NCI-H1105 (cell line): ENCODE results near the gene SHISA5.

Experiments
- DNase-seq: peaks from one replicate; lab custom pipeline; 2025; lab: John Stamatoyannopoulos, UW

The SHISA5 gene

DNA sequence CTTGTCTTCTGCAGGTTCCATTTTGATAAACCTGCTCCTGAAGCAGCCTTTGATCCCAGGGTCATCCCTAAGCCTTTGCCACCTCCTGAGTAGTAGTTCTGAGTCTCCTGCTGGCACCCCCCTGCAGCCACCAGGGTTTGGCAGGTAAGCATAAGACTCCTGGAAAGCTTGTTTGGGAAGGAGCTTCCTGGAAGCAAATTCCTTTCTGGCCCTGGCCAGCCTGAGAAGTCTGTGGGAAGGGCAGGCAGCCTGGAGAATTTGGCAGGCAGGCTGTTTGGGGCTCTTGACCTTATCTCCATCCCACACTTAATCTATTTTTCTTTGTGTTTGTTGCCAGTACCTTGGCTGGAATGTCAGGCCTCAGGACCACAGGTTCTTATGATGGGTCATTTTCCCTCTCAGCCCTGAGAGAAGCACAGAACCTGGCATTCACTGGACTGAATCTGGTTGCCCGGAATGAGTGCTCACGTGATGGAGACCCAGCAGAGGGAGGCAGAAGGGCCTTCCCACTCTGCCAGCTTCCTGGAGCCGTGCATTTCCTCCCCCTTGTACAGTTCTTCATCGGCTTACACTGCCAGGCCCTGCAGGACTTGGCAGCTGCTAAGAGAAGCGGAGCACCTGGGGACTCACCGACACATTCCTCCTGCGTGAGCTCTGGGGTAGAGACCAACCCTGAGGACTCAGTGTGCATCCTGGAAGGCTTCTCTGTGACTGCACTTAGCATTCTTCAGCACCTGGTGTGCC lies 44.0 kb downstream of the SHISA5 start:
- DNase-seq, result no peak

DNA sequence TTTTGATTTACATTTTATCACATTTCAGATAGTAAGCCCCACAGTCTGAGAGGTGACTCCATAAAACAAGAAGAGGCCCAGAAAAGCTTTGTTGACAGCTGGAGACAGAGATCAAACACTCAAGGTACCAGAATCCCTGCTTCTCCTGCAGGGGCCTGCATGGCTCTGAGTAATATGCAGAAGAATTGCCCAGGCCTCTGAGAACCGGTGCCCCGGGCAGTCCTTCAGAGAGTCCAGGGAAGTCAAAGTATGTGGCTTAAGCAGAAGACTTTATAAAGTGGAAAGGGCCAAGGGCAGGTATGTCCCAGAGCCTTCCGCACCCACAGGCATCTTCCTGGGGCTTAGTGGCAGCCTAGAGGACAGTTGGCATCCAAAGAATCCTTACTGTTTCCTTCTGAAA lies 44.6 kb downstream of the SHISA5 start:
- no peak for DNase-seq

DNA sequence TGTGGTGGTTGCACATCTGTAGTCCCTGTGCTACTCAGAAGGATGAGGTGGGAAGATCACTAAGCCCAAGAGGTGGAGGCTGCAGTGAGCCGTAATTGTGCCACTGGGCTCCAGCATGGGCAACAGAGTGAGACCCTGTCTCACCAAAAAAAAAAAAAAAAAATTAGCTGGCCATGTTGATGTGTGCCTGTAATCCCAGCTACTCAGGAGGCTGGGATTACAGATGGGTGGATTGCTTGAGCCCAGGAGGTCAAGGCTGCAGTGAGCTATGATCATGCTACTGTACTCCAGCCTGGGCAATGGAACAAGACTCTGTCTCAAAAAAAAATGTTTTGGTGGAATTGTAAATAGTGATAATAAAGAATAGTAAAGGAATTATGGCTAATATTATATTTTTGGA lies 47.5 kb downstream of the SHISA5 start:
- no peak for DNase-seq

DNA sequence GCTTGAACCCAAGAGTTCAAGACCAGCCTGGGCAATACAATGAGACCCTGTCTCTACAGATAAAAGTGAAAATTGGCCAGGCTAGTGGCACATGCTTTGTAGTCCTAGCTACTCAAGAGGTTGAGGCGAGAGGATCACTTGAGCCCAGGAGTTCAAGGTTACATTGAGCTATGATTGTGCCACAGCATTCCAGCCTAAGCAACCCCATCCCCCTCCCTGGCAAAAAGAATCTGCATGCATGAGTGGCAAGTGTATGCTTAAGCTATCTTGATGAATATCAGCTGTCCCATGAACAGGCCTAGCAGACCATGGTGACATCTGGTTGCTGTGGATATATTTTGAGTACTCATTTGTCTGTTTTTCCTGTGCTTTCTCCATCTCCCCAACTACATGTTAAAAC lies 52.7 kb downstream of the SHISA5 start:
- DNase-seq, result no peak

DNA sequence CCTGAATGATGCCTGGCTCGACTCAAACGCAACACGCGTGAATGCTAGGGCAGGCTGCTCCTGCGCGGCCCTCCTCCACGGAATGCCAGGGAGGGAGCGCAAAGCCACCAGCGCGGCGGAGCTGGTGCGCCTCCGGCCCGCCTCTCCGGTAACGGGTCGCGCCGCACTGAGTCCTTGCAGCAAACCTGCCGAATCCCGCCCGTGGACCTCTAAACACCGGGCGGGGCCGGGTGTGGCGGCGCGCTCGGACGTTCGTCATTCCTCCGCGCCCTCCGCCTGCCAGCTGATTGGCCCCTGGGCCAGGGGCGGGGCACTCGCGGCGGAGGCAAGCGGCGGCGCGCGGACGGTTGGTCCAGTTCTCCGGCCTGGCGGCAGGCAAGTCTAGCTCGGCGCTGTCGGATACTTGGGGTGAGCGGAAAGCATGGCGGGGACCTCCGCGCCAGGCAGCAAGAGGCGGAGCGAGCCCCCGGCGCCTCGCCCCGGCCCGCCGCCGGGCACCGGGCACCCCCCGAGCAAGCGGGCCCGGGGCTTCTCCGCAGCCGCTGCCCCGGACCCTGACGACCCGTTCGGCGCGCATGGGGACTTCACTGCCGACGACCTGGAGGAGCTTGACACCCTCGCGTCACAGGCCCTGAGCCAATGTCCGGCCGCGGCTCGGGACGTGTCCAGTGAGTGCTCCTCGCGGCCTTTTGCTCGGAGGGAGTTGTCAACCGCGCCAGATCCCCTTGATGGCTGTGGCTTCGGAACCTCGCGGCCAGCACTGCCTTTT lies 57.4 kb downstream of the SHISA5 start, which contains the start of gene ATRIP:
TSS of gene ATRIP (plus strand) at position 313 of the 769 bp plus-strand sequence. CDS start at position 422, 109 bp downstream.
- DNase-seq, result peak; percentile 50

DNA sequence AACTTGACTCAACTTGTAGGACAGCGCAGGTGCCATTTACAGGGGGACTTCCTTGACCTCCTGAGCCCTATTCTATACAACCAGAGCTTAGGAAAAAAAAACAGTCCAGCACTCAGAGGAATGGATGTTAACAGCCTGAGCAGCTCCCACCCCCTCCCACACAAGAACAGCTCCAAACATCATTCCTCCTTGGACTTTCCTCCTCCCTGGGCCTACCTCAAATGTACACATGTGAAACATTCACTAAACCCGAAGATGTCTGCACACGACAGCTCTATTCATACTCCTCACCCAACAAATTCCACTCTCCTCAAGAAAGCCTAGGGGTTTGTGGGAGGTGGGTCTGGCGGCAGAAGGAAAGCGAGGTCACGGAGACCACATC lies 57.9 kb downstream of the SHISA5 start:
- DNase-seq, result no peak

DNA sequence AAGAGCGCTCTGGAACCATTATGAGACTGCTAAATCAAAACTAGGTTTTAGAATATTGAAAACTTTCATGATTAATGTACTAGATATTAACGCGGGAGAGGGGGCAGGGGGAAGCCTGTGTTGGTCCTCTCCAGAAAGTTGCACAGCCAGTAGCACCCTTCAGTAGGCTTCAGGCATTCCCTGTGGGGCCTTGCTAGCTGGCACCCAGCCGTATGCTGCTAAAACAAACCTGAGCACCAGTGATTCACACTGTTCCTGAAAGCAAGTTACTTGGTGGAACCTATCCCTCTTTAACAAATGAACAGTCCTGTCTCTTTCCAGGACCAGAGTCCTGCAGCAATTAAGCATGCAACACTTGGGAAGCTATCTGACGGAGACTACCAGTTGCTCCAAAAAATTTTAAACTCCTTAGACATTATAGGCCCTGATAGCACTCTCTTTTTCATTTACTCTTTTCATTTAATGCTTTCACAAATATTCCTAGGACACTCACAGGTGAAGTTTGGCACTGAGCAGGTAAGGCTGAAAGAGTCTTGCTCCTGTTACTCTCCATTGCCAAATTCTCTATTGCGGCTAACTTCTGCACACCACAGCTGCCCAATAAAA lies 58.6 kb downstream of the SHISA5 start:
- no peak for DNase-seq

DNA sequence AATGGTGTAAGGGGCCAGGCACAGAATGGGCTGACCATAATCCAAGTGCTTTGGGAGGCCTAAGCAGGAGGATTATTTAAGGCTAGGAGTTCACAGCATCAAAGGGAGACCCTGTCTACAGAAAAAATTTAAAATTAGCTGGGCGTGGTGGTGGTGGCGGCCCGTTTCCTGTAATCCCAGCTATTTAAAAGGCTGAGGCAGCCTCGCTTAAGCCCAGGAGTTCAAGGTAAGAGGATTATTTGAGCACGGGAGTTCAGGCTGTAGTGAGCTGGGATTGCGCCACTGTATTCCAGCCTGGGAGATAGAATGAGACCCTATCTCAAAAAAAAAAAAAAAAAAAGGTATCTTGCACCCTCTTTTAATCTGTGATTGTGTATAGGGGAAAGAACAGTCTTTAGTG lies 62.0 kb downstream of the SHISA5 start:
- no peak for DNase-seq

DNA sequence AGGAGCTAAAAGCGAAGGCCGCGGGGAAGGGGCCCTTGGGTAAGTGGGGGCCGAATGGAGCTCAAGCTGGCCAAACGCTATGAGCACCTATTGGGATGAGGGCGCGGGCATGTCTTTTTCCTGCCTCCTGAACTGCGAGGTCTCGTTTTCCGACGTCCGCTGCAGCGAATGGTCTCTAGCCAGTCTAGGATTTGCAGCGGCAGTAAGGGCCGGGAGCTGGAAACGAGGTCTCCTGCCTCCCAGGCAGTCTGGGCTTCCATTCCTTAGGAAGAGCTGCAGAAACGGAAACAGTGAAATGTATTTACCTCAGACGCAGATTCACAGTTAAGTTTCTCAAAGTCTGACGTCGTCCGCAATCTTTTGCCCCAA lies 63.4 kb downstream of the SHISA5 start:
- DNase-seq, result no peak

DNA sequence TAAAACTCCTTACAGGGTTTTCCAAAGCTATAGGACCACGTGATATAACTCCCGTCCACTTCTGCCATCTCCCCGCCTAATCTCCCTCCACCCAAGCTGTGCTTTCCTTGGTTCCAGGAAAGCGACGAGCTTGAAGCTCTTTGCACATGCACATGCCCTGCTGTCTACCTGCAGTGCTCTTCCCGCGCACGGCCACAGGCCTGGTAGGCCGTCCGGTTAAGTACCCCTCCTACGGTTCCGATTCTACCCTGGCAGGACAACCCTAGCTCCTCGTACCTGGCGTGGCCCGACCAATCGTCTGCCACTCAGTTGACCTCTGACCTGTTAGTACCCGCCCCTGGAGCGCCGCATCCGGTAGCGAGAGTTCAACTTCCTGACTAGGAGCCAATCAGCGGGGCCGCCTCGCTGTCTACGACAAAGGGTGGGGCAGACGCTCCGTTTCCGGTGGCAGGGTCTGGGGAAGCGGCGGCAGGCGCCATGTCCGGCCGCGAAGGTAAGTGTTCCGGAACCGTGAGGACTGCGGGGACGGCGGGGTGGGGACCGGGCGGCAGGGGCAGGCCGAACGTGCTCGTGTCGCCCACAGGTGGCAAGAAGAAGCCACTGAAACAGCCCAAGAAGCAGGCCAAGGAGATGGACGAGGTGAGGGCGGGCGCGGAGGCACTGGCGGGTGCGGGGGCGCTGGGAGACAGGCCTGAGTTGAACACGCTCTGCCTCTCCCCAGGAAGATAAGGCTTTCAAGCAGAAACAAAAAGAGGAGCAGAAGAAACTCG lies 64.0 kb downstream of the SHISA5 start, which contains the start of the genes CCDC51 and TMA7:
TSS of gene CCDC51 (minus strand) at position 300 of the 770 bp plus-strand sequence. CDS start 4,991 bp downstream, outside the sequence.
TSS of gene TMA7 (plus strand) at position 438 of the 770 bp plus-strand sequence. CDS start at position 478, 40 bp downstream.
- peak; percentile 85 for DNase-seq

DNA sequence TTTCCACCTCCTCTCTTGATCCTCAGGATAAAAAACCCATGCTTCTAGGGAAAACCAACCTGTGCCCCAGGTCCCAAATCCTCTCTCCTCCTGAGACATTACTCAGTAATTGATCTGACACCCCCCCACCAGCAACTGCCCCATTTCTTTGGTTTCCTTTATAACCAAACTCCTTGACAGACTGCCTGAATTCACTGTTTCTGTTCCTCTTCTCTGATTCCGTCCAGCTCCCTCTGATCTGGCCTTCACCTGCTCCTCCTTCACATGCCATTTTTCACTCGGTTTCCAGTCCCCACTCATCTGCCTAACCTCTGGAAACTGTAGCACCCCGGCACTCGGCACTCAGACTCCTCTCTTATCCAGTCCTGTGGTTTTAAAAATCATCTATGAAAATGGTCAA lies 66.2 kb downstream of the SHISA5 start:
- DNase-seq, result no peak

DNA sequence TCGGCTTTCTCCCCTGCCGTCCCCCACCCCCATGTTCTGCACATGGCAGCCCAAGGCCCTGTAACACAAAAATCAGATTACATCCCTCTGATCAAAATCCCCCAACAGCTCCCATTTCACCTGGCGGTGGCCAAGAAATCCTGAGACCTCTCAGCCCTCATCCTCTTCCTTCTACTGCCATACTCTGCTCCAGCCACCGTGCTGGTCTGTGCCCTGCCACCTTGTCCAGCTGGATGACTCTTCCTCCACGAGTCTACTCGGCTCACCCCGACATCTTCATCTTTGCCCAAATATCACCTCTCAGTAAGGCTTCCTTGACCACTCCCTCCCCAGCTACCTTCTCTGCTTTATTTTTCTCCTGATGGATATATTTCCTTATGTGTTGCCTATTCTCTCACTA lies 67.1 kb downstream of the SHISA5 start:
- DNase-seq, result no peak

DNA sequence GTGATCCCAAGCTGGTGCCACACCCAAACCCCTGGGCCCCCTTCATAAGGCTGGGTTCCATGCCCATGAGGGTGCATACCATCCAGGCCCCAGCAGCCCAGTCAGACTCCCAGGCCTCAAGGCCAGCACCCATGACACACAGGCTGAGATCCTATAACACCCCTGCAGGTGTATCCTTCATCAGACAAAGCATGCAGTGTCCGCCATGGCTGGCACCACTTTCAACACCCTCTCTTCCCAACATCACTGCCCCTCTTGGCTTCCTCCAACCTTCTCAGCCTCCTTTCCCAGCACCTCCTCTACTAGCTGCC lies 67.5 kb downstream of the SHISA5 start:
- no peak for DNase-seq

DNA sequence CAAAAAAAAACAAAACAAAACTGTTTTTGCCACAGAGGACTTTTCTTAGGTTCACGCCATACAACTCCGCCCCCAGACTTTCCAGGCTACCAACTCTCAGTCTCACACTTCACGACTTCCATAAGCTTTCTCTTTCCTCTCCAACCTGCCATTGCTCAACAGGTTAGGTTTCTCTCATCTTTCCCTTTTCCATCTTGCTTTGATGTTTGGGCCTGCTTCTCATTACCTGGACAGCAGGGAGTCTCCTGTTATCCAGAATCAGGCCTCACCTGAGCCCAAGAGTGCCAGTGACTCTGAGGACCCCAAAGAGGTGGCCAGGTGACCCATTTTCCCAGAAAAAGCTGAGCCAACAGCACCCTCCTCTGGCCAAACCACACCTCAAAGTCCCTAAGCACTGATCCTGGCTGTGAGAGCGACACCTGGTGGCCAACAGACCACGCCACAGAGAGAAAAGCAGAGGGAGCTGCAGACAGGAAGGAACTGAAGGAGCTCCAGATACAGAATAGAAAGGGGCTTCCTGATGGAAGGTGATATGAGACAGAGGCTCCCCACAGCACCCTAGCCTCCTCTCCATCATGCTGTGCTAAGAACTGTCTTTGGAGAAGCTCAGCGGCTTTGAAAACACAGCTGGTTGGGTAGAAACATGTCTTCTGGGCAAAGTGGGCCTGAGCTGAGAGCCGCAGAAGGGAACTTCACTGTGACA lies 68.0 kb downstream of the SHISA5 start:
- peak; percentile 69 for DNase-seq

DNA sequence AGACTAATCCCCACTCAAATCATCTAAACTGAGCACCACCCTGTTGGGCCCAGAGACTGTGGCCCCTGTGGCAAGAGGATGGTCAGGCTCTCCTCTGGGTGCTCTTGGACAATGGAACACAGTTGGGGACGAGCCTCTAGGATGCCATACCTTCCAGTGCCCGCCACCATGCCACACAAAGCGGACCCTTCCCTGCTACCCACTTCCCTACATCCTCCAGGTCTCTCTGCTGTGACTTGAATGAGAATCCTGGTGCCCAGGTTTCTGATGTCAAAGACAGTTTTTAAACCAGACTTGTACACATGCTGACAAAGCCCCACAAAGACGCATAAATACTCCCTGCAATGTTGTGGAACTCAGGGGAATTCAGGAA lies 68.8 kb downstream of the SHISA5 start:
- DNase-seq, result no peak

DNA sequence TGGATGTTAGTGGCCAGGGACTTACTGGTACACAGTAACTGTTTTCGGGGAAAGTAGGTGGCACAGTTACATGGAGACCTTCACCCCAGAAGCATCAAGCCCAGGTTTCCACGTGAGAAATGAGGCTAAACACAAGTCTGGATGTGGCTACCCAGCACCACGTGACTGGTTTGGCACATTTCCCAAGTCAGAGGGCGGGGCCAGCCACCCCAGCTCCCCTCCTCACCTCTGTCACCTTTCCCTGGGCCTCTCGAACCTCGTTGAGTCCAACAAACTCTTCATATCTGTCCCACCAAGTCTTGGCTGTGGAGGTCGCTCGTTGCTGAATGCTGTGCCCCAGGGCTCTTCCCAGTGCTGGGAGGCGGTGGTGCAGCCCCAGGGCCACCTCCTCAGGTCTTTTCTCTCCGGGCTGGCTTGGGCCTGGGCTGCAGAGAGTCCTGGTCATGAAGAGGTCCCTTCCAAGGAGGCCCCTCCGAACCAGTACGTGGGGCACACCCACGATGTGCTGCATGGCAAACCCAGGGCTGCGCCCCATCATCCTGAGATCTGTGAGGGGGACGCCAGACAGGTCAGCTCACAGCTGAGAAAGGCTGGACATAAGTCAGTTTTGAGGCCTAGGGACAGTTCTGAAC lies 69.3 kb downstream of the SHISA5 start:
- no peak for DNase-seq

DNA sequence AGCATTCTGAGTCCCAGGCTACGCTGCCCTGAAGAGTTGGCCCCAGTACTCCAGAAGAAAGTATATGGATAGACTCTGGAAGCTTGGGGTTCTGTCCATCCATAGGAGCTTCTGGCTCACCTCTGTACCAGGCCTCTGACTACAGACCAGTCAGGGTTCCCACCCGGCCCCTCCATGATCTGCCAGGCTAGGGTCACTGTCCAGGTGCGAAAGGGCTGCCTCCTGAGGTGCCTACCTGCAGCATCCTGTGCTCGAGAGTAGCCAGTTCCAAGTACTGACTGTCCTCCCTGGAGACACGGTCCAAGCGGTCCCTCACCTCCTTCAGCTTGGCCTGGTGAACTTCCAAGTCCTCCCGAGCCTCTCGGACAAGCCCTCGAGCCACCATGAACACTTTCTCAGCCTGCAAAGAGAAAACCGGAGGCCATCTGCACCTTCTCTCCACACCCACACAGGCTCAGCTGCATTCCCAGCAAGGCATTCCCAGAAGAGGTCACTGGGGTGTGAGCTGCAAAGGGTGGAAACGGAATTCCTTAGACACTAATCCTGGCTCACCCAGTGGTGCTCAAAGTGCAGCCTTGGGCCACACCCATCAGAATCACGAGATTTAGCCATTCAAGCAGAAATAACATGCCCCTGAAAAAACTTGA lies 70.4 kb downstream of the SHISA5 start:
- no peak for DNase-seq

DNA sequence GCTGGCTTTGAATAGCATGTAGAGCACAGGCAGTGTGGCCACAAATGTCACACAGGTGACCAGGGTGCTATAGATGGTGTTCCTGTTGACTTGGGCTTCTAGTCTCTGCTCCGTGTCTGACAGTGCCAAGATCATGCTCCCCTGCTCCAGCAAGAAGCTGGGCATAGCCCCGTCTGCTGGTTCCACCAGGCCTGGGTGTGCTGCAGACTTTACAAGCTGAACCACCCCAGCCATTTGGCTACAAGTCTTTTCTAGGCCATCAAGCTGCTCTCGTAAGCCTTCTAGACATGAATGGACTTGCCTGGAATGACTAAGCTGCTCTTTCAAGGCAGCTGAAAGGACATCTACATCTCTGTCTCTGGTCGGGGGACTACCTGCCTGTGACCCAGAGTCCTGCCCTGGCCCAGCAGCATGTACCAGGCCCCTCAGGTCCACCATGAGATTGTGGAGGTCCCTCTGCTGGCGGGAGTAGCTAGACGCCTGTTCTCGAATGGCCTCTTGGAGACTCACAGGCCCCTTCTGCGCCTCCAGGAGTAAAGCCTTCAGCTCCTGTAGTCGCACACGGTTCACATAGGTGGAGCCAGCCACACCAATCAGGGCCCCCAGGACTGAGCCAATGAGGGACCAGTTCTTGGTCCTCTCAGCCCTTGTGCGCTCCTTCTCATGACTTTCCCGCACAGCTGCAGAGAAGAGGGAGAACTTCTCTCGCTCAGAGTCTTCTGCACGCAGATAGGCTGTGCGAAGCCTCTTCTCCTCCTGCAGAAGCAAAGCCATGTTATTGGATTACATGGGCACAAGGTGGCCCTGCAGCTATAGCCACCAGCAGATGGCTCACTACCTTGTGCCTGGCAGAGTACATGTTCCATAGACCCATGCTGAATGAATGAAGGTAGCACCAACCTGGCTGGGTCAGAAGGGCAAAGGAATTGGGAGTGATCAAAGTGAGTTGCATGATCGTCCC lies 71.3 kb downstream of the SHISA5 start:
- no peak for DNase-seq

DNA sequence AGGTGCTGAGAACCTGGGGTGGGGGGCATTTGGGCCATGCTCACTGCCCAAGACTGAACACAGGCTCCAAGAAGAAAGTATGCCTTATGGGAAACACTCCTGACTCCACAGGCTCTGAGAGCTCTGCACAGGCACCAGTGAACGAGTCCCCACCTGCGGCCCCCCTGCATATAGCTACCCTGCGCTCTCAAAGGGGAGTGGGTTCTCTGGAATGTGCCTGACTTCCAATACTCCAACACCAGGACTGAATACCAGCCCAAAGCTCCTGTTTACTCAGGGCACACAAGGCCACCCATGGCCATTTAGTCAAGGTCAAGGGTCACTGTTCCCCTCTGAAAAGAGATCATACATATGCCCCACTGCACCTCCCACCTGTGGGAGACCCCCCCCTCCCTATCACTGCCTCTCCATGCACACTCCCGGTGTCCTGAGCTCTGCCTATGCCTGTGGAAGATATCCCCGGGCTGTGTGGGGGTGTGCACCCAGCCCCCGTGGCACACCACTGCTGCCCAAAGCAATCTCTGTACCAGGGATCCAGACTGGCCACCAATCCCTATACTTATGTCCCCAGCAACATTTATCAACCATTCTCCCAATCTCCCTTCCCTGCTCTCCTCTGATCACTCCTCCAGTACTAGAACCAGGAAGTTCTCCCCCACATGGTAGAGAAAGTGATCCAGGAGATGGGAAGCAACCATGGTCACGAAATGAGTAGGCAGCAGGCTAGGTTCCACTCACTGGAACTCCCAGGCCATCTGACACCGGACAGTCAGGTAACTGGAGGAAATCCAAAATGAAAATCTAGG lies 72.5 kb downstream of the SHISA5 start:
- DNase-seq, result no peak
